H1 (cell line): Measurements from ENCODE around the gene ELFN2. TPM values are rescaled to one million over a fixed set of nuclear protein-coding genes. Genes with fewer than 3 reads are reported as not detected.

Source experiments
- CTCF ChIA-PET: fragments of 300-600 bp; sonication (Branson Sonifier 250); formaldehyde crosslinking; loops from one replicate; lab custom pipeline; 2021; ENCODE audit not compliant: partially characterized antibody; lab: Charles Lee
- POLR2A ChIA-PET: fragments of 300-600 bp; sonication (Branson Sonifier 250); formaldehyde crosslinking; loops from one replicate; lab custom pipeline; 2021; ENCODE audit warnings: inconsistent platforms; ENCODE audit not compliant: partially characterized antibody; lab: Charles Lee
- DNase-seq, 2 experiments: peaks; one replicate each; pipeline versions ENCODE4 v3.0.0 to v3.0.0-alpha.2; 2010 to 2022; ENCODE audit warnings: low spot score in 2 of 2, low read depth in 1 of 2, mixed read lengths in 1 of 2
- FAIRE-seq: peaks from 2 replicates; lab custom pipeline; 2011; peaks lifted over from hg19 to GRCh38; lab: Jason Lieb, UNC
- H2AFZ ChIP-seq: 2 replicates; pipeline ENCODE4 v1.8.1; 2012; ENCODE audit warnings: low read length, inconsistent platforms
- H2AK5ac ChIP-seq: 2 replicates; pipeline ENCODE4 v1.6.1; 2013; ENCODE audit warnings: low read depth, low read length
- H2BK120ac ChIP-seq: replicated peaks from 2 replicates; pipeline ENCODE3; 2013; ENCODE audit warnings: low read depth, low read length, inconsistent platforms
- H2BK12ac ChIP-seq: 2 replicates; pipeline ENCODE4 v1.6.1; 2013; ENCODE audit warnings: low read depth, low read length
- H2BK15ac ChIP-seq: 2 replicates; pipeline ENCODE4 v1.6.1; 2013; ENCODE audit warnings: low read length
- H2BK20ac ChIP-seq: 2 replicates; pipeline ENCODE4 v1.6.1; 2013; ENCODE audit warnings: low read length
- H2BK5ac ChIP-seq: 2 replicates; pipeline ENCODE4 v1.6.1; 2013; ENCODE audit warnings: low read depth, low read length
- H3K14ac ChIP-seq: 2 replicates; pipeline ENCODE4 v1.6.1; 2013; ENCODE audit warnings: inconsistent platforms; ENCODE audit not compliant: insufficient read length
- H3K18ac ChIP-seq: 2 replicates; pipeline ENCODE4 v1.6.1; 2013; ENCODE audit warnings: low read length; ENCODE audit errors: extremely low read depth
- H3K23ac ChIP-seq: 2 replicates; pipeline ENCODE4 v1.6.1; 2013; ENCODE audit warnings: inconsistent platforms; ENCODE audit not compliant: insufficient read length
- H3K23me2 ChIP-seq: 2 replicates; pipeline ENCODE4 v1.6.1; 2013; ENCODE audit warnings: low read depth, low read length
- H3K27ac ChIP-seq: 2 replicates; pipeline ENCODE4 v1.6.1; 2011; ENCODE audit warnings: low read depth, low read length, inconsistent platforms
- H3K27me3 ChIP-seq, 4 experiments: replicated peaks in 1 of 4; 1 replicate in 1 of 4; 2 replicates in 3 of 4; pipeline versions ENCODE4 v1.6.1 to v1.8.1; 2011 to 2013; ENCODE audit warnings: low read length in 3 of 4, mild to moderate bottlenecking in 3 of 4, inconsistent platforms in 2 of 4, mixed read lengths in 2 of 4, moderate library complexity in 1 of 4; ENCODE audit not compliant: control insufficient read depth in 3 of 4, insufficient read depth in 3 of 4; ENCODE audit errors: extremely low read depth in 1 of 4
- H3K36me3 ChIP-seq, 4 experiments: 2 replicates each; pipeline versions ENCODE4 v1.6.1 to v1.8.1; 2011 to 2013; ENCODE audit warnings: mild to moderate bottlenecking in 4 of 4, low read length in 3 of 4, moderate library complexity in 2 of 4, control low read depth in 1 of 4, inconsistent platforms in 1 of 4; ENCODE audit not compliant: insufficient read depth in 4 of 4, control insufficient read depth in 2 of 4
- H3K4ac ChIP-seq: replicated peaks from 2 replicates; pipeline ENCODE3; 2013; ENCODE audit warnings: low read length, low read depth, mixed read lengths, inconsistent platforms; ENCODE audit not compliant: insufficient read length
- H3K4me1 ChIP-seq, 4 experiments: replicated peaks in 1 of 4; 1 replicate in 1 of 4; 2 replicates in 3 of 4; pipeline versions ENCODE4 v1.6.1 to v1.8.1; 2011 to 2013; ENCODE audit warnings: low read length in 3 of 4, inconsistent platforms in 2 of 4, mixed read lengths in 1 of 4; ENCODE audit not compliant: insufficient read depth in 4 of 4, control insufficient read depth in 3 of 4
- H3K4me2 ChIP-seq, 2 experiments: 2 replicates each; pipeline versions ENCODE4 v1.6.1 to v1.8.1; 2011 to 2013; ENCODE audit warnings: low read depth in 2 of 2, low read length in 2 of 2, control low read depth in 1 of 2, inconsistent platforms in 1 of 2, mild to moderate bottlenecking in 1 of 2; ENCODE audit not compliant: insufficient read depth in 1 of 2
- H3K4me3 ChIP-seq, 4 experiments: fragments of 200-600, 300-600 bp in 1 of 4; sonication (generic), shearing (Covaris generic), sonication (Bioruptor Twin) in 1 of 4; 2 replicates each; pipeline versions ENCODE4 v1.5.1 to v1.8.1; 2011 to 2016; ENCODE audit warnings: low read length in 4 of 4, low read depth in 3 of 4, control low read depth in 2 of 4, inconsistent platforms in 2 of 4, mild to moderate bottlenecking in 2 of 4, mixed read lengths in 1 of 4, moderate library complexity in 1 of 4; ENCODE audit not compliant: insufficient read depth in 2 of 4; ENCODE audit errors: extremely low read depth in 1 of 4
- H3K56ac ChIP-seq: replicated peaks from 2 replicates; pipeline ENCODE3; 2013; ENCODE audit warnings: low read depth, mild to moderate bottlenecking, mixed read lengths, low read length, inconsistent platforms; ENCODE audit not compliant: insufficient read length
- H3K79me1 ChIP-seq: 2 replicates; pipeline ENCODE4 v1.6.1; 2013; ENCODE audit warnings: low read depth, low read length, control low read depth
- H3K79me2 ChIP-seq, 2 experiments: 2 replicates each; pipeline versions ENCODE4 v1.6.1 to v1.8.1; 2012 to 2013; ENCODE audit warnings: low read length in 2 of 2, mild to moderate bottlenecking in 2 of 2, inconsistent platforms in 1 of 2; ENCODE audit not compliant: insufficient read depth in 2 of 2, control insufficient read depth in 1 of 2
- H3K9ac ChIP-seq, 4 experiments: replicated peaks in 1 of 4; 1 replicate in 1 of 4; 2 replicates in 3 of 4; pipeline versions ENCODE4 v1.6.1 to v1.8.1; 2011 to 2013; ENCODE audit warnings: low read depth in 3 of 4, low read length in 3 of 4, control low read depth in 2 of 4, mild to moderate bottlenecking in 2 of 4, moderate library complexity in 2 of 4, inconsistent platforms in 1 of 4; ENCODE audit errors: extremely low read depth in 1 of 4
- H3K9me3 ChIP-seq, 2 experiments: 2 replicates each; pipeline versions ENCODE4 v1.6.1 to v1.8.1; 2012 to 2013; ENCODE audit warnings: mild to moderate bottlenecking in 2 of 2, moderate library complexity in 2 of 2, control low read depth in 1 of 2, inconsistent platforms in 1 of 2, low read depth in 1 of 2, low read length in 1 of 2, mixed read lengths in 1 of 2; ENCODE audit not compliant: insufficient read depth in 2 of 2
- H4K20me1 ChIP-seq, 2 experiments: replicated peaks in 1 of 2; 2 replicates each; pipeline versions ENCODE3 to v1.8.1; 2011 to 2013; ENCODE audit warnings: inconsistent platforms in 2 of 2, low read length in 2 of 2, mild to moderate bottlenecking in 1 of 2; ENCODE audit not compliant: insufficient read depth in 2 of 2, control insufficient read depth in 1 of 2
- H4K5ac ChIP-seq: 2 replicates; pipeline ENCODE4 v1.6.1; 2013; ENCODE audit warnings: low read length, low read depth, mixed read lengths, inconsistent platforms; ENCODE audit not compliant: insufficient read length
- H4K8ac ChIP-seq: 2 replicates; pipeline ENCODE4 v1.8.0; 2013; ENCODE audit warnings: mild to moderate bottlenecking, moderate library complexity, low read length, inconsistent platforms; ENCODE audit not compliant: insufficient read depth; ENCODE audit errors: extremely low read depth
- H4K91ac ChIP-seq: replicated peaks from 2 replicates; pipeline ENCODE3; 2013; ENCODE audit warnings: low read length, mixed read lengths, inconsistent platforms; ENCODE audit not compliant: insufficient read length
- ASH2L ChIP-seq: fragments of 200-600, 300-600 bp; sonication (generic); IDR thresholded peaks from one replicate; pipeline ENCODE4 v1.7.1; 2017; ENCODE audit warnings: low read length
- CHD2 ChIP-seq: IDR thresholded peaks from 2 replicates; pipeline ENCODE4 v1.6.1; 2012; ENCODE audit warnings: low read length, improper control_type of control experiment
- EGR1 ChIP-seq: IDR thresholded peaks from 2 replicates; pipeline ENCODE4 v1.6.1; 2011; ENCODE audit warnings: low read depth, low read length, borderline replicate concordance
- KDM1A ChIP-seq: fragments of 200-600, 300-600 bp; sonication (generic); IDR thresholded peaks from 2 replicates; pipeline ENCODE4 v1.7.1; 2016; ENCODE audit warnings: mild to moderate bottlenecking, low read length, borderline replicate concordance
- KDM5A ChIP-seq: fragments of 200-600 bp; IDR thresholded peaks from 2 replicates; pipeline ENCODE4 v1.7.1; 2012; ENCODE audit warnings: mild to moderate bottlenecking, low read length, inconsistent platforms, mixed read lengths
- MAX ChIP-seq: IDR thresholded peaks from 2 replicates; pipeline ENCODE4 v1.6.1; 2012; ENCODE audit warnings: inconsistent platforms
- NANOG ChIP-seq: IDR thresholded peaks from 2 replicates; pipeline ENCODE4 v1.6.1; 2011; ENCODE audit warnings: low read length, low read depth, mild to moderate bottlenecking, inconsistent platforms; ENCODE audit not compliant: insufficient read depth, poor library complexity, severe bottlenecking
- POLR2A ChIP-seq, 2 experiments: IDR thresholded peaks; 1 replicate in 1 of 2; 2 replicates in 1 of 2; pipeline ENCODE4 v1.6.1; 2011; ENCODE audit warnings: low read depth in 2 of 2, low read length in 2 of 2, mild to moderate bottlenecking in 2 of 2; ENCODE audit errors: control extremely low read depth in 1 of 2
- POLR2AphosphoS5 ChIP-seq: IDR thresholded peaks from 2 replicates; pipeline ENCODE4 v1.6.1; 2011; ENCODE audit warnings: low read depth, low read length
- RBBP5 ChIP-seq: IDR thresholded peaks from 2 replicates; pipeline ENCODE4 v1.7.1; 2012; ENCODE audit warnings: low read depth, mild to moderate bottlenecking, inconsistent platforms, low read length, moderate library complexity, borderline replicate concordance
- SIN3A ChIP-seq, 2 experiments: IDR thresholded peaks in 1 of 2; conservative IDR thresholded peaks in 1 of 2; 2 replicates each; pipeline ENCODE4 v1.6.1; 2011 to 2012; ENCODE audit warnings: low read length in 2 of 2, improper control_type of control experiment in 1 of 2, low read depth in 1 of 2, mild to moderate bottlenecking in 1 of 2
- TCF12 ChIP-seq: IDR thresholded peaks from 2 replicates; pipeline ENCODE4 v1.6.1; 2011; ENCODE audit warnings: low read depth, mild to moderate bottlenecking, low read length
- WGBS, 2 experiments: shearing (Covaris generic) in 1 of 2; methylation state at CpG; one replicate each; pipeline versions ENCODE4 v1.1.6 to v1.1.7; 2013 to 2015; ENCODE audit warnings: low lambda C conversion rate in 2 of 2, mixed read lengths in 2 of 2, inconsistent platforms in 1 of 2, low coverage in 1 of 2, missing lambda C conversion rate in 1 of 2; ENCODE audit not compliant: insufficient replicate concordance in 2 of 2, insufficient coverage in 1 of 2, insufficient read length in 1 of 2; ENCODE audit errors: extremely low coverage in 1 of 2, missing lambda C conversion rate in 1 of 2; 5-methylcytosine and 5-hydroxymethylcytosine counted together
- polyA plus RNA-seq, 7 experiments: library from polyadenylated mRNA; depleted of rRNA in 3 of 7; stranded (reverse) in 5 of 7; unstranded in 2 of 7; fragments of >200 nt in 5 of 7; fragments of 200-250 nt in 2 of 7; gene quantifications; 1 replicate in 5 of 7; 2 replicates in 1 of 7; 4 replicates in 1 of 7; pipeline versions ENCODE4 v1.2.1 to v1.2.3, GENCODE V29; 2011 to 2013; ENCODE audit warnings: missing spikeins in 2 of 7, mixed read lengths in 2 of 7
- total RNA-seq: library from RNA; stranded (reverse); fragmentation: NEBNext Ultra II Directional; extraction: Animal tissue kit (Norgen Biotek cat#: 25700); gene quantifications from 2 replicates; pipeline ENCODE4 v1.2.1, GENCODE V29; 2021

Gene ELFN2
- total and polyA plus RNA-seq, 2 of the 8 experiments (the other 6 are each of a cell fraction or from before 2014, with no cell fraction given): 0.63 to 0.88 TPM

- TF ChIP-seq KDM5A (no peak), ASH2L (no peak), CHD2 (no peak), POLR2A (IDR thresholded peaks at IDR 0.05; ENCODE audit: control extremely low read depth in 1 of 2, low read depth in 2 of 2, low read length in 2 of 2) (no peak), KDM1A (no peak), POLR2AphosphoS5 (no peak), MAX (no peak), TCF12 (no peak), NANOG (no peak), EGR1 (no peak), RBBP5 (no peak), SIN3A (conservative IDR thresholded peaks at IDR 0.05 in 1 of 2, IDR thresholded peaks at IDR 0.05 in 1 of 2; ENCODE audit: low read depth in 1 of 2, low read length in 2 of 2) (no peak)
- TF ChIP-seq, all 59 proteins: peak for 0
- Histone ChIP-seq H3K36me3 (no peaks in the 10 kb centered on the region), H3K9me3 (no peaks in the 10 kb centered on the region), H2BK12ac (no peak overlapping the region), H4K5ac (no peak overlapping the region), H4K20me1 (no peaks in the 10 kb centered on the region), H2BK120ac (no peak overlapping the region), H3K14ac (no peak overlapping the region), H4K8ac (no peak overlapping the region), H3K23me2 (no peaks in the 10 kb centered on the region), H3K4ac (no peak overlapping the region), H2AFZ (no peak overlapping the region), H3K27me3 (no peaks in the 10 kb centered on the region; a peak in 1 of 7 replicates), H4K91ac (no peak overlapping the region), H2BK20ac (no peak overlapping the region), H2BK5ac (no peak overlapping the region), H3K79me1 (no peaks in the 10 kb centered on the region), H3K56ac (no peak overlapping the region), H3K9ac (no peak overlapping the region), H2AK5ac (no peak overlapping the region), H3K27ac (no peak overlapping the region), H3K79me2 (no peaks in the 10 kb centered on the region), H2BK15ac (no peak overlapping the region), H3K4me2 (no peak overlapping the region), H3K4me3 (no peak overlapping the region), H3K23ac (no peak overlapping the region), H3K18ac (no peak overlapping the region), H3K4me1 (peaks cover 0 to 11% (median 7%) of the 10 kb centered on the region in 4 experiments; a peak in 5 of 7 replicates)
- no peak for DNase-seq
- POLR2A ChIA-PET: interaction anchor here (0.9 kb wide), 1 partner anchor 10 kb away, joined by 3 read pairs; no protein-coding TSS in a partner anchor
- CTCF ChIA-PET: interaction anchor here (0.5 to 2.7 kb wide), 7 partner anchors 11 to 562 kb away, joined by 3 to 6 read pairs (median 4); no protein-coding TSS in a partner anchor
- no peak for FAIRE-seq
- 86% methylated on average over 15 of the region's 18 CpGs; no CpG with 5 or more reads in 1 of the 2 experiments for WGBS, 2 experiments
Observed at GRCh38 chr22:37371911-37372310, 55.4 kb downstream of the ELFN2 start.
